Gastroesophageal sphincter (tissue), 4 donors: Measurements from ENCODE around the gene SLIT3. TPM values are rescaled to one million over a fixed set of nuclear protein-coding genes. Genes with fewer than 3 reads are reported as not detected.

Experiments
- ATAC-seq: fragments of 150-250 bp; one replicate; pipeline ENCODE4 v1.9.1; 2016; ENCODE audit warnings: mild to moderate bottlenecking, moderate library complexity
- H3K27ac ChIP-seq, 4 donors: fragments of 200-600 bp; sonication (generic) in 3 of 4; 1 replicate in 3 of 4; 2 replicates in 1 of 4; pipeline ENCODE4 v1.5.1; 2016 to 2019
- H3K27me3 ChIP-seq: fragments of 200-600 bp; sonication (generic); one replicate; pipeline ENCODE4 v1.5.1; 2019
- H3K36me3 ChIP-seq, 2 donors: fragments of 200-600 bp; sonication (generic); one replicate each; pipeline ENCODE4 v1.5.1; 2019; ENCODE audit warnings: control low read depth in 1 of 2
- H3K4me1 ChIP-seq, 3 donors: fragments of 200-600 bp; sonication (generic); 1 replicate in 2 of 3; 2 replicates in 1 of 3; pipeline ENCODE4 v1.5.1; 2016 to 2019; ENCODE audit warnings: control low read depth in 2 of 3
- H3K4me3 ChIP-seq, 2 donors: fragments of 200-600 bp; sonication (generic); one replicate each; pipeline ENCODE4 v1.5.1; 2019; ENCODE audit warnings: mild to moderate bottlenecking in 1 of 2, moderate library complexity in 1 of 2
- H3K9me3 ChIP-seq, 3 donors: fragments of 200-600 bp; sonication (generic); one replicate each; pipeline ENCODE4 v1.5.1; 2017 to 2019; ENCODE audit warnings: control low read depth in 2 of 3
- EP300 ChIP-seq: sonication (generic); formaldehyde crosslinking; IDR thresholded peaks from one replicate; pipeline ENCODE4 v1.6.1; 2017; ENCODE audit warnings: antibody characterized with exemption, mild to moderate bottlenecking
- POLR2A ChIP-seq, 2 donors: fragments of 450-650 bp; IDR thresholded peaks; one replicate each; pipeline ENCODE4 v1.6.1; 2017; ENCODE audit warnings: antibody characterized with exemption in 2 of 2, mild to moderate bottlenecking in 2 of 2, moderate library complexity in 1 of 2
- POLR2AphosphoS5 ChIP-seq: sonication (generic); formaldehyde crosslinking; IDR thresholded peaks from one replicate; pipeline ENCODE4 v1.6.1; 2017; ENCODE audit warnings: antibody characterized with exemption
- WGBS, 2 donors: methylation state at CpG; one replicate each; pipeline ENCODE4 v1.1.5; 2018; ENCODE audit warnings: low coverage in 1 of 2; 5-methylcytosine and 5-hydroxymethylcytosine counted together
- total RNA-seq, 4 donors: library from RNA; depleted of rRNA; stranded (reverse); fragments of >200 nt; gene quantifications; one replicate each; pipeline ENCODE4 v1.1.0, GENCODE V29; 2016
- TF ChIP-seq, protein P1 (sequence below), 4 experiments: fragments of 200-600 bp in 2 of 4; fragments of 450-650 bp in 2 of 4; sonication (generic) in 1 of 4; IDR thresholded peaks; one replicate each; pipeline ENCODE4 v1.5.1; 2017 to 2019; ENCODE audit warnings: antibody characterized with exemption in 4 of 4, mild to moderate bottlenecking in 2 of 4, moderate library complexity in 2 of 4

The SLIT3 gene
- total RNA-seq, 4 donors from 2014 or later, result 29.6 to 76.3 (median 31.1) TPM

DNA sequence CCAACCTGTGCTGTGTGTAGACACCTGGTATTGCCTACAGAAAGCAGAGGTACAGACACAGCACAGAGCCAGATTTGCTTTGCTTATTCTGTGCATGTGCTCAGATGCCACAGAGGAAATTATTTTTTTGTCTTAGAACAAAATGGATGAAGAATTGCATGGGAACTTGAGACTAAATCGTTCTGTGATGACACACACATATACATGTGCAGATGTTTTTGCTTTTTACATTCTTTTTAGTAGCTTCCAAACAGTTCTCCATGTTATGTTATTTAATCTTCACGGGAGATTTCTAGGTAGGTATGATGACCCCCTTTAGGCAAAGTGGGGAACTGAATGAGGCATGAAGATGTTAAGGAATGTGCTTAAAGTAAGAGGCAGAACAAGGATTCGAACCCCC lies 500.2 kb downstream of the SLIT3 start:
- H3K36me3 ChIP-seq, result peaks cover 0 to 15% of the 10 kb centered on the region in 2 donors
- H3K27me3 ChIP-seq, result no peaks in the 10 kb centered on the region
- no peak overlapping the region for H3K27ac ChIP-seq
- H3K4me1 ChIP-seq, result peaks cover 0 to 9% (median 4%) of the 10 kb centered on the region in 3 donors
- TF ChIP-seq POLR2AphosphoS5, result no peak
- no peak for TF ChIP-seq POLR2A (IDR thresholded peaks at IDR 0.05)
- TF ChIP-seq EP300, result no peak
- TF ChIP-seq, protein P1, sequence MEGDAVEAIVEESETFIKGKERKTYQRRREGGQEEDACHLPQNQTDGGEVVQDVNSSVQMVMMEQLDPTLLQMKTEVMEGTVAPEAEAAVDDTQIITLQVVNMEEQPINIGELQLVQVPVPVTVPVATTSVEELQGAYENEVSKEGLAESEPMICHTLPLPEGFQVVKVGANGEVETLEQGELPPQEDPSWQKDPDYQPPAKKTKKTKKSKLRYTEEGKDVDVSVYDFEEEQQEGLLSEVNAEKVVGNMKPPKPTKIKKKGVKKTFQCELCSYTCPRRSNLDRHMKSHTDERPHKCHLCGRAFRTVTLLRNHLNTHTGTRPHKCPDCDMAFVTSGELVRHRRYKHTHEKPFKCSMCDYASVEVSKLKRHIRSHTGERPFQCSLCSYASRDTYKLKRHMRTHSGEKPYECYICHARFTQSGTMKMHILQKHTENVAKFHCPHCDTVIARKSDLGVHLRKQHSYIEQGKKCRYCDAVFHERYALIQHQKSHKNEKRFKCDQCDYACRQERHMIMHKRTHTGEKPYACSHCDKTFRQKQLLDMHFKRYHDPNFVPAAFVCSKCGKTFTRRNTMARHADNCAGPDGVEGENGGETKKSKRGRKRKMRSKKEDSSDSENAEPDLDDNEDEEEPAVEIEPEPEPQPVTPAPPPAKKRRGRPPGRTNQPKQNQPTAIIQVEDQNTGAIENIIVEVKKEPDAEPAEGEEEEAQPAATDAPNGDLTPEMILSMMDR (IDR thresholded peaks at IDR 0.05), result no peak
- ATAC-seq, result no peak
- WGBS, 2 donors, result 88 to 93% methylated on average over 3 of the region's 3 CpGs
- H3K4me3 ChIP-seq, result no peak overlapping the region
- no peaks in the 10 kb centered on the region for H3K9me3 ChIP-seq

DNA sequence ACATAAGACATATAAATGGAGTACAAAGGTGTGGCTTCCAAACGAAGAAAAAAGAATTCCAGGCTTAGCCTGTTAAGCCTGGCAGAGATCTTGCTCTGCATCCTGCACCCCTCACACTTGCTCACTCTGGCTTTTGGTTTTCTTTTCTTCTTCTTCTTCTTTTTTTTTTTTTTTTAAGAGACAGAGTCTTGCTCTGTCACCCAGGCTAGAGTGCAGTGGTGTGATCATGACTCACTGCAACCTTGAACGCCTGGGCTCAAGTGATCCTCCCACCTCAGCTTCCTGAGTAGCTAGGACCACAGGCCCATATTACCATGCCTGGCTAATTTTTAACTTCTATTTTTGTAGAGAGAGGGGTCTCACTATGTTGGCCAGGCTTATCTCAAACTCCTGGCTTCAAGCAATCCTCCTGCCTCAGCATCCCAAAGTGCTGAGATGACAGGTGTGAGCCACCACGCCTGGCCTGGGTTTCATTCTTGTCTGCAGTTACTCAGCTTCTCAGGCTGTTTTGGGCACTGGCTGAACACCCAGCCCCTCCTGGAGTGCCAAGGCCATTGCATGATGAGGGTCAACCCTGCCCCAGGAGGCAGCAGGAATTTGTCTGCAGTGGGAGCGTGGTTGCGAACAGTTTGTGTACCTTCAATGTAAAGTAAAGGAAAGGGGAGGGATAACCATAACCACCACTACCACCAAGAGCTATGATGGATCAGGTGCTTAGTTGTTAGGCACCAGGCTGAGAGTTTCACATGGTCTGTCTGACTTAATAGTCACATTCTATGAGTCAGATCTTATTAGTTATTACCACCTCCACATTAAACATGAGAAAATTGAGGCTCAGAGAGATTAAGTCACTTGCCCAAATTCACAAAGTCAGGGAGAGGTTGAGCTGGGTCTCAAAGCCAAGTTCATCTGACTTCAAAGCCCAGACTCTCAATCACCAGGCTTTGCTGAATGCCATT lies 502.6 kb downstream of the SLIT3 start:
- Histone ChIP-seq H3K27ac (no peak overlapping the region), H3K4me1 (peaks cover 0 to 25% (median 4%) of the 10 kb centered on the region in 3 donors), H3K36me3 (peaks cover 0 to 8% of the 10 kb centered on the region in 2 donors), H3K27me3 (no peaks in the 10 kb centered on the region), H3K4me3 (no peak overlapping the region), H3K9me3 (no peaks in the 10 kb centered on the region)
- WGBS, 2 donors, result 69 to 100% methylated on average over 1 to 3 of the region's 5 CpGs
- no peak for TF ChIP-seq POLR2A (IDR thresholded peaks at IDR 0.05)
- TF ChIP-seq, protein P1 (IDR thresholded peaks at IDR 0.05), result no peak
- no peak for TF ChIP-seq EP300
- TF ChIP-seq POLR2AphosphoS5, result no peak
- no peak for ATAC-seq

DNA sequence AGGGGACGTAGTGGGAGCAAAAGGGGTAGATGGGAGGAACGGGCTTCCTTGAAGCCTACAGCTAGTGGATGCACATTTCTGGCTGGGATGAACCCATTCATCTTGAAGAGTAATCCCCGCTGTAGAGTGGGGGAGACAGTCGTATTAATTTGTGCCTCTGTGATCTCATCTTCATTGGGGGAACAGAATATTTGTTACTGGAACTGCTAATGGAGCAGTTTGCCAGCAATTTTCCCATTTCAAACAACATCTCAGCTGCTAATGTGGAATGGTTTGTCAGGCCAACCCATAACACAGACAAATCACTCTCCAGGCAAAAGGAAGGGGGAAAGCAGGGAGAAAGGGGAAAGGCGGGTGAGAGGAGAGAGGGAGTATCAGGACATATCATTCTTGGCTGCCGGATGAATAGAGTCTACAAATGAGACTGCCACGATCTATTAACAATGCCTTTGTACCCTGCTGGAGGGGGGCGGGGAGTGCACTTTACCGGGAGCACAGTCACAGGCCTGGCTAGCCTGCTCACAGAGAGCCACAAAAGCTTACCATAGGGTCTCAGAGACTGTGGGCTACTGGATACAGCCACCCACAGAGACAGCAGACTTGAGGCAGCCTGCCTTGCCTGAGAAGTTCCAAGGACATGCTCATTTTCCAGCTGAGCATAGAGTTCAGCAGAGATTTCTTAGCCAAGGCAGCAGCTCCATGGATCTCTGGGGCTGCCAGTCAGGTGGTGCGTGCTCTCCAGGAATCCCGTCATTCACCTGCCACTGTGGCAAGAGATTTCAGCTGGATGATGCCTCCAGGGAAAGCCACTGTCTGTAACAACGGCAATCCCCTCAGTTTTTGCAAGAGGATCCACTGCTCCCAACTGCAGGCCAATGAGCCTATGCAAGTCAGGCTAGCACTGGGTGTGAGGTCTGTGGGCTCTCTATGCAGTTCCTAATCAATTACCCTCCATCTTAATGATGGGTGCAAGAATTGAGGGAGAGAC lies 504.1 kb downstream of the SLIT3 start:
- WGBS, 2 donors, result 60% methylated on average over 6 of the region's 12 CpGs; no CpG with 5 or more reads in 1 of the 2 donors
- no peak overlapping the region for H3K4me3 ChIP-seq
- ATAC-seq, result no peak
- peaks cover 0 to 7% of the 10 kb centered on the region in 2 donors for H3K36me3 ChIP-seq
- peaks cover 0 to 26% (median 4%) of the 10 kb centered on the region in 3 donors for H3K4me1 ChIP-seq
- no peak overlapping the region for H3K27ac ChIP-seq
- H3K27me3 ChIP-seq, result no peaks in the 10 kb centered on the region
- no peaks in the 10 kb centered on the region for H3K9me3 ChIP-seq
- TF ChIP-seq EP300, result no peak
- TF ChIP-seq, protein P1 (IDR thresholded peaks at IDR 0.05), result no peak
- TF ChIP-seq POLR2AphosphoS5, result no peak
- no peak for TF ChIP-seq POLR2A (IDR thresholded peaks at IDR 0.05)

DNA sequence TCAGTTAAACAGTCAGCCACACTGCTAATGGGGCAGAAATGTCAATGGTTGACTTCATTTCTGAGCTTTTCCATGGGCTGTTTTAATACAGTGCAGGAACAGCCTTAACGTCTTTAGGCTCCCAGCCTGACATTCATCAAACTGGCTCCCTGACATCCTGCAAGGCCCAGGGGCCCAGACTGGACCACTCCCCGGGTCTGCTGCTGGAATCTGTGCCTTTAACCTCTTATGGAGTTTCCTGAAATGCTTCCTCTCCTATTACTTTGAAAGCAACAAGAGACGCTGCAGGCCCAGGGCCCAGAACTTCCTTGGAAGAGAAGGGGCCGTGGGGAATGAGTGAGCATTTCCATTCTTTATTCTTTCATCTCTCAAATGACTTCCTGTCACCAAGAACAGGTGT lies 504.9 kb downstream of the SLIT3 start:
- H3K9me3 ChIP-seq, result no peaks in the 10 kb centered on the region
- no peaks in the 10 kb centered on the region for H3K36me3 ChIP-seq
- TF ChIP-seq POLR2A (IDR thresholded peaks at IDR 0.05), result no peak
- no peak for TF ChIP-seq POLR2AphosphoS5
- TF ChIP-seq, protein P1 (IDR thresholded peaks at IDR 0.05), result no peak
- no peak for TF ChIP-seq EP300
- ATAC-seq, result no peak
- H3K27ac ChIP-seq, result no peak overlapping the region
- H3K27me3 ChIP-seq, result no peaks in the 10 kb centered on the region
- no peak overlapping the region for H3K4me3 ChIP-seq
- 40 to 70% methylated on average over 1 to 2 of the region's 4 CpGs for WGBS, 2 donors
- H3K4me1 ChIP-seq, result peaks cover 0 to 26% (median 4%) of the 10 kb centered on the region in 3 donors
